Transverse colon (tissue), 4 donors: ENCODE results near the gene IFT88.

ENCODE experiments used
- CTCF ChIP-seq, 5 experiments: fragments of 200-600 bp in 3 of 5; fragments of 450-650 bp in 2 of 5; sonication (generic) in 3 of 5; IDR thresholded peaks; 1 replicate in 2 of 5; 2 replicates in 3 of 5; pipeline ENCODE4 v1.5.1; 2016 to 2017; ENCODE audit warnings: antibody characterized with exemption in 5 of 5, inconsistent platforms in 3 of 5, mild to moderate bottlenecking in 2 of 5, moderate library complexity in 1 of 5
- EP300 ChIP-seq: sonication (generic); formaldehyde crosslinking; IDR thresholded peaks from one replicate; pipeline ENCODE4 v1.6.1; 2017; ENCODE audit warnings: antibody characterized with exemption, low read depth
- POLR2A ChIP-seq: fragments of 450-650 bp; IDR thresholded peaks from one replicate; pipeline ENCODE4 v1.6.1; 2016; ENCODE audit warnings: antibody characterized with exemption, mild to moderate bottlenecking, moderate library complexity
- POLR2AphosphoS5 ChIP-seq, 3 donors: sonication (generic); formaldehyde crosslinking; IDR thresholded peaks; one replicate each; pipeline ENCODE4 v1.6.1; 2016; ENCODE audit warnings: antibody characterized with exemption in 3 of 3

- TF ChIP-seq CTCF (IDR thresholded peaks at IDR 0.05) = no peak
- TF ChIP-seq POLR2A = no peak
- no peak for TF ChIP-seq EP300
- no peak for TF ChIP-seq POLR2AphosphoS5 (IDR thresholded peaks at IDR 0.05)
Measured at GRCh38 chr13:20580257-20580656, 13.3 kb downstream of the IFT88 start.
